Left ventricle myocardium superior (tissue), 1 donor: ENCODE measurements around the gene GET3. TPM values are rescaled to one million over a fixed set of nuclear protein-coding genes. Genes with fewer than 3 reads are reported as not detected.

Source experiments
- ATAC-seq: fragments of 200-7000 bp; cut with Tn5 transposase; one replicate; pipeline ENCODE4 v1.9.1; 2020; ENCODE audit warnings: mild to moderate bottlenecking, moderate library complexity
- DNase-seq: peaks from one replicate; pipeline ENCODE4 v3.0.0-alpha.2; 2020
- intact Hi-C: fragments of 100-400 bp; cut with micrococcal nuclease; formaldehyde crosslinking; loops from one replicate; pipeline ENCODE4 v1.11.0; 2022
- total RNA-seq: library from RNA; stranded (reverse); fragmentation: NEBNext Ultra II Directional; extraction: Animal tissue kit (Norgen Biotek cat#: 25700); gene quantifications from one replicate; pipeline ENCODE4 v1.2.1, GENCODE V29; 2021
- donor health status: DM: no; HTN: yes; CAD: no; lungs with severe emphysema.

The GET3 gene
- total RNA-seq, 1 donor from 2014 or later = 64.7 TPM

- DNase-seq (peak; percentile 55), ATAC-seq (peak; percentile 47)
- intact Hi-C loops = no loop called here
Observed at GRCh38 chr19:12773571-12773970, 36.3 kb downstream of the GET3 start.

GRCh38 chr19:12774588-12775555 lies 37.6 kb downstream of the GET3 start, which contains the start of gene HOOK2:
Gene HOOK2, minus strand, starts transcription at chr19:12775552. Its CDS starts 103 bp downstream, at chr19:12775449.
- DNase-seq = no peak

GRCh38 chr19:12777217-12778016 lies 40.1 kb downstream of the GET3 start:
- DNase-seq = peak; percentile 90
- intact Hi-C loops = loop anchor here (2.0 kb wide), 1 partner anchor 17 kb away; no protein-coding TSS in a partner anchor
- peak; percentile 44 for ATAC-seq

More at GRCh38 chr19:12774588-12775555, 37.6 kb downstream of the GET3 start, which contains the start of gene HOOK2:
- ATAC-seq = no peak
- intact Hi-C loops = no loop called here

GRCh38 chr19:12778017-12778904 lies 41.0 kb downstream of the GET3 start:
- DNase-seq (peak; percentile 85), ATAC-seq (peak; percentile 45)
- intact Hi-C loops = no loop called here

- ATAC-seq (no peak), DNase-seq (no peak)
- intact Hi-C loops = no loop called here
Observed at GRCh38 chr19:12778905-12779161, 41.5 kb downstream of the GET3 start.

GRCh38 chr19:12779162-12779993 lies 42.1 kb downstream of the GET3 start:
- ATAC-seq = peak; percentile 26
- intact Hi-C loops = no loop called here
- DNase-seq = peak; percentile 79

- no peak for ATAC-seq
- intact Hi-C loops = no loop called here
- no peak for DNase-seq
Observed at GRCh38 chr19:12782174-12782423, 44.8 kb downstream of the GET3 start.

- peak; percentile 96 for DNase-seq
- intact Hi-C loops = no loop called here
- peak; percentile 71 for ATAC-seq
Observed at GRCh38 chr19:12782424-12783290, 45.4 kb downstream of the GET3 start.

GRCh38 chr19:12783291-12783848 lies 46.1 kb downstream of the GET3 start:
- DNase-seq = no peak
- ATAC-seq = no peak
- intact Hi-C loops = no loop called here

GRCh38 chr19:12783849-12784393 lies 46.6 kb downstream of the GET3 start:
- ATAC-seq (peak; percentile 7), DNase-seq (peak; percentile 71)
- intact Hi-C loops = no loop called here

GRCh38 chr19:12784394-12784870 lies 47.1 kb downstream of the GET3 start:
- DNase-seq (no peak), ATAC-seq (no peak)
- intact Hi-C loops = no loop called here

- DNase-seq (no peak), ATAC-seq (no peak)
- intact Hi-C loops = no loop called here
Observed at GRCh38 chr19:12784871-12785430, 47.7 kb downstream of the GET3 start.

- intact Hi-C loops = no loop called here
- DNase-seq (no peak), ATAC-seq (no peak)
Observed at GRCh38 chr19:12785431-12786031, 48.2 kb downstream of the GET3 start.

GRCh38 chr19:12786141-12786870 lies 49.0 kb downstream of the GET3 start:
- DNase-seq = peak; percentile 74
- intact Hi-C loops = no loop called here
- no peak for ATAC-seq

- DNase-seq (no peak), ATAC-seq (no peak)
- intact Hi-C loops = no loop called here
Observed at GRCh38 chr19:12786952-12787351, 49.7 kb downstream of the GET3 start.

- DNase-seq (no peak), ATAC-seq (no peak)
- intact Hi-C loops = no loop called here
Observed at GRCh38 chr19:12787458-12787857, 50.2 kb downstream of the GET3 start.
